K562 (cell line): ENCODE data around the gene RGS7.

ENCODE experiments used
- PHF8 ChIP-seq: fragments of 200-600 bp; sonication (generic); IDR thresholded peaks from 2 replicates; pipeline ENCODE4 v1.6.1; 2012; ENCODE audit warnings: mixed run types, mild to moderate bottlenecking, inconsistent platforms, low read length, moderate library complexity, borderline replicate concordance
- POLR2A ChIP-seq: fragments of 450-650 bp; conservative IDR thresholded peaks from 2 replicates; pipeline ENCODE4 v1.6.1; 2016
- ZFP1 ChIP-seq: fragments of 450-650 bp; formaldehyde crosslinking; IDR thresholded peaks from 2 replicates; pipeline ENCODE4 v1.4.0; 2020; ENCODE audit warnings: mild to moderate bottlenecking, mixed read lengths
- ZNF644 ChIP-seq: fragments of 200-800 bp; sonication (Bioruptor generic); IDR thresholded peaks from 2 replicates; pipeline ENCODE4 v1.6.1; 2016; ENCODE audit warnings: low read depth, missing genetic modification characterization, missing compliant biosample characterization

DNA sequence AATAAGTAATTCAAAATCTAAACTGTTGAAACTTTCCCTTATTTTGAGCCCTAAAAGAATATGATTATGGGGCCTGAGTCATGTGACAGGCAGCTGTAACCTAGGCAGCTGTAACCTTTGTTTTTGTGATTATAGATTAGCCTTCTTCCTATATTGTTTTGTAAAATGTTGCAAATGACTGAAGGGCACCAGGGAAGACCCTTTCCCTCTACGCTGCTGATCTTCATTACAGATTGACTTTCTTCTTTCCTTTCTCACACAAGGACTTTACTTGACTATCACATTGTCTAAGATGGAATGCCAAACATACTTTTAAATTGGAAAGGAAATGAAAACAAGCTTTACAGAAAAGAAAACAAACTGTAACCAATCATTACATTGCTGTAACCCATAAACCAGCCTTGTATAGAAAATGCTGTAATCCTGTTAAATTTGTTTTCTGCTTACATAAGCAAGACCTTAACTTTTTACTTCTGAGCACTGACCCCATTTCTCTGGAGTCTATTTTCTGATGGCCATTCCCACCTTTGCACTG is 242.2 kb downstream of the RGS7 start:
- TF ChIP-seq POLR2A (no peak), ZNF644 (no peak), PHF8 (no peak), ZFP1 (CRISPR knock-in tag) (no peak)
